CD4-positive, alpha-beta T cell treated with Interleukin-6 for 4 hours (primary cell): ENCODE data around the gene GTF3C5.
A peak's percentile ranks its signal among the peaks of the same experiment; 100 is the strongest.
"Not testable (repeated sequence)": the region's sequence is repeated elsewhere in the genome, so short reads cannot be mapped to it uniquely, and the experiment has no call there.

Experiments
- DNase-seq: peaks from one replicate; pipeline ENCODE4 v3.0.0-alpha.2; 2020; ENCODE audit warnings: mixed read lengths

The GTF3C5 gene

GRCh38 chr9:133094351-133094750 lies 63.6 kb downstream of the GTF3C5 start:
- DNase-seq, result not testable (repeated sequence)

- DNase-seq, result no peak
Measured at GRCh38 chr9:133094842-133095393, 64.1 kb downstream of the GTF3C5 start.

DNA sequence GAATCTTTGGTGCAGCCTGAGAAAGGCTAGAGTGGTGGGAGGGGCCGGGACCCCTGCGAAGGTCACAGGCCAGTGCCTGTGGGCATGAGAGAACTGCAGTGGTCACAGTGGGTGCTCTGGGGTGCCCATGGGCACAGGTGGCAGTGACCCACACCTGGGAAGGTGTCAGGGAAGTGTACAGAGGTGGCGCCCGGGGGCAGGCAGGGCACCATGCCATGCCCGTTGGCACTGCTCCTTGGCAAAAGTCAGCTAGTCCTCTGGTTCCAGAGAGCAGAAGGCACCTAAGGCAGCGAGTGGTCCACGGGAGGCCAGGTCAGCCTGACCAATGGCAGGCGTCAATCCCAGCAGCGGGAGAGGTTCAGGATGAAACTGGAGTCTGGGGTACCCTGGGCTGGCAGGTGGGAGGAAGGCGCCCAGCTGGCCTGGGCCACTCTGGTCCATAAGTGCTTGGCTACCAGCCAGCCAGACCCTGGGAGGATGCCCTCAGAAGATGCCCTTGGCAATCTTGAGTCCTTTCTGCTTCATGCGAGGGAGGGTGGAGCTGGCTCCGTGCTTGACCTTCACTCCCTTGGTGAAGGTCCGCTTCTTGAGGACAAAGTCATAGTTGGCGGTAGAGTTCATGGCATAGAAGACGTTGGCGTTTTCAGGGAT lies 67.4 kb downstream of the GTF3C5 start:
- no peak for DNase-seq

DNA sequence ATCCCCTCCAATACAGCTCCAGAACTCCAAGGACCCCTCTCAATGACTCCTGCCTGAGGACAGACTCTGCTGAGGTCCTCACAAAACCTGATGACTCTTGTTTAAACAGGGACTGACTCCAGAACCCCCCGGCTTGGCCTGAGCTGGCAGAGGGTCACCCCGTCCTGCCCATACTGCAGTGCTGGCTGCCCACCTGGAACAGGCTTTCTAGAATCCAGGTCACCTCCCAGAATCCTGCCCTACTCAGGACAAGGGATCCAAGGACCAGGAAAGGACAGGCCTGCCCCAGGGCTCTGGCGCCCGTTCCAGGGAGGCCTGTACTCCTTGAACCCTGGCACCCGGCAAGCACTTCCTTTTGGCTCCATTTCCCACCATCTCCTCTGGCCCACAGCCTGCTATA lies 68.1 kb downstream of the GTF3C5 start:
- no peak for DNase-seq

- no peak for DNase-seq
Measured at GRCh38 chr9:133099726-133100505, 69.1 kb downstream of the GTF3C5 start.

DNA sequence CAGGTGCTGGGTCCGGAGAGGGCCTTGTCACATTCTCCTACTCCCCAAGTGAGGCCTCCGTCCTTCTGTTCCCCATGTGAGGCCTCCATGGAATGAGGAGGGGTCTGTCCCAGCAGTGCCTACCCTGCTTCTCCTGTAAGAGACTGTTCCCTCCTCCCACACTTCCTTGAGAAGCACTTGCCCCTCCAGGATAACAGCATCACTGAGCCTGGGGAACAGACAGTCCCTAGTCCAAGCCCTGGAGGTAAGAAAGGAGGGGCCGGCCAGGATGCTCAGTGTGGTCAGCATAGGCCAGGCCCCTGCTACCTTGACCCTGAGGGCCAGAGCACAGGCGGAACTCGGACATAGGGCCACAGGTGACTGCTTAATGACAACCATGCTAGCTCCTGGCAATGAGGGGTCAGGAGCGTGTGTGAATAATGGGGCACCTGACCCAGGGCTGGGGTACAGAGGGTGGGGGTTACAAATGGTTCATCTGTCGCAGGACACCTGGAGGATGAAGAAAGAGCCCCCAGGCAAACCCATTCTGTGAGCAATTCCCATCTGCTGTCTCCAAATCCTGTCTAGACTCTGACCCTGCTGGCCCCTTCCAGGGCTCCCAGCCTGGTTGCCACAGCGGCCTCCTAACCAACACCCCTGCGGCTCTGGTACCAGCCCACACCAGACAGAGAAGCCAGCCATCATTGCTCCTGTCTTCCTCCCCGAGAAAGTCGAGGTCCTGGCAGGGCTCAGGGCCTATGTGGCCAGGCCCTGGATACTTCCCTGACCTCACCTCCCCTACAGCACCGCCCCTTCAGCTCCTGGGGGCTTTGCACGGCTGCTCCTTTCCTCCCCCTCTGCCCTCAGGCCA lies 69.9 kb downstream of the GTF3C5 start:
- DNase-seq, result no peak

GRCh38 chr9:133101356-133102189 lies 70.8 kb downstream of the GTF3C5 start:
- DNase-seq, result no peak

DNA sequence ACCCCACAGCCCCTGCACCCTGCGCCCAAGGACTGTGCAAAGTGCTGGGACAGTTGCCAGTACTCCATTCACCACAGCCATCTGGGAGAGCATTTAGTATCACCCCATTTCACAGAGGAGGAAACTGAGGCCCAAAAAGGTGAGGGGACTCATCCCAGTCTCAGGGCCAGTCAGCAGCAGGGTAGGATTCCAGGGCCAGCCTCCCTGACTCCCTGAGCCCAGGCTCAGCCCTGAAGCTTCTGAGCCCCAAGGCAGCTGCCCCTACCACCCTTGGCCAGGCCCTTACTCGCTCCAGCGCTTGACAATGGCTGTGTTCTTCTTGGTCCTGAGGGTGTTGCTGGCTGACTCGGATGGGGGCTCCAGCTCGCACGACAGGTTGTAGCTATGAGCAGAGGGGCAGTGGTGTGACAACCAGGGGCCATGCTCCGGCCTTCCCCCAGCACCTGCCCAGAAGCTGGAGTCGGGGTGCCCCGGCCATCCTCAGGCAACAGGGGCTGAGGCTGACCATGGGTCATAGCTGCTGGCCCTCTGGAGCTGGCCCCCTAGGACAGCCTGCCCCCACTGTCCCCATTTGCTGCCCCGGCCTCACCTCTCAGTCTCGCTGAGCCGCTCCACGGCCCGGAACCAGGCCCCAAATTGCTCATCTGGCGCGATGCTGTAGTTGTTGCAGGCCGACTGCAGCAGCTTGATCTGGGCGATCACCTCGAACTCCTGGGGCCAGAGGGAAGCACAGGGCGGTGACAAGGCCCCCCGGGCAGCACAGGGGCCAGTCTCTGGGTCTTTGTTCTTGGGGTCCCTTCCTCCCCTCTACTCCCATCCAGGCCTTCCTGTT lies 71.6 kb downstream of the GTF3C5 start:
- DNase-seq, result no peak

DNA sequence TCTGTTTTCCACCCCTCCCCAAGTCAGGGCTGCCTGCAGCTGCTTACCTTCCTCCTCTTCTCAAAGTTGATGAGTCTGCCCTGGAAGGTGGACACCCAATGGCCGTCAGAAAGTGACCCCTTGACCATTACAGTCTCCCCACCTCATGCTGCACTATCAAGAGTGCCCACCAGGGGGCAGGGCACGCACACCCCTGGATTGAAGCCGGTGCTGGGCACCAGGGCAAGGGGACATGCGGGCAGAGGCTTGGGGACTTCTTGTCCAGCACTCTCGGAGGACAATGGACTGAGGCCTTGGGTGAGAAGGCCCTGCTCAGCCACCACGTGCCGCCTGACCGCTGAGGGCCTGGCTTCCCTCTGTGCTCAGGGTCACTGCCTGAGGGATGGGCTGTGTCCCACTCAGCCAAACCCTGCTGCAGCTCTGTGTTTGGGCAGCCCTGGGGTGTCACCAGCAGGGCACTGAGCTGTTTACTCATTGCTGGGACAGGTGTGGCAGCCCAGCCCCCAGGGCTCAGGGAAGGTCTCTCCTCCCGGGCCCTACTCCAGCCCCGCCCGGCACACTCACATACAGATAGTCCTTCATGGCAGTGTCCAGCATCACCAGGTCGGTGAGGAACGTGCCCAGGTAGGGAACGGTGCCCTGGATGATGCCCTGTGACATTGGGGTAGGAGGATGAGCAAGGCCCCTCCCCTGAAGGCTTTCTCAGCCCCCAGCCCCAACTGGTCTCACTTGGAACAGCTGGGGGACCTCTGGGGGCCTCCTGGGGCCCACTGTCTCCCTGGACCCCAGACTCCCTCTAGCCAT lies 72.6 kb downstream of the GTF3C5 start:
- DNase-seq, result peak; percentile 63

- no peak for DNase-seq
Measured at GRCh38 chr9:133103987-133104505, 73.2 kb downstream of the GTF3C5 start.

- DNase-seq, result no peak
Measured at GRCh38 chr9:133104718-133105460, 74.1 kb downstream of the GTF3C5 start.

DNA sequence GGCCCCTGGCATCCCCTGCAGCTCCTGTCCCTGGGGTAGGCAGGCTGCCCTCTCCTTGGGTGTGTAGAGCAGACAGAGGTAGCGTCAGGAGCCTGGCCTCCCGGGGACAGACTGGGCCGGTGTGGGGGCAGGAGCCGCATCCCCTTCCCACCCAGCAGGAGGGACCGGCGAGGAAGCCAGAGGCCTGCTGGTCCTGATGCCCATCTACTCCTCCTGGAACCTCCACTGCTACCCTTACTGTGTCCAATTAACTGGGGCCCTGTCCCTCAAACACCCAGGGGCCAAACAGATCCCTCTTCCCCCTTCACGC lies 74.6 kb downstream of the GTF3C5 start:
- no peak for DNase-seq

DNA sequence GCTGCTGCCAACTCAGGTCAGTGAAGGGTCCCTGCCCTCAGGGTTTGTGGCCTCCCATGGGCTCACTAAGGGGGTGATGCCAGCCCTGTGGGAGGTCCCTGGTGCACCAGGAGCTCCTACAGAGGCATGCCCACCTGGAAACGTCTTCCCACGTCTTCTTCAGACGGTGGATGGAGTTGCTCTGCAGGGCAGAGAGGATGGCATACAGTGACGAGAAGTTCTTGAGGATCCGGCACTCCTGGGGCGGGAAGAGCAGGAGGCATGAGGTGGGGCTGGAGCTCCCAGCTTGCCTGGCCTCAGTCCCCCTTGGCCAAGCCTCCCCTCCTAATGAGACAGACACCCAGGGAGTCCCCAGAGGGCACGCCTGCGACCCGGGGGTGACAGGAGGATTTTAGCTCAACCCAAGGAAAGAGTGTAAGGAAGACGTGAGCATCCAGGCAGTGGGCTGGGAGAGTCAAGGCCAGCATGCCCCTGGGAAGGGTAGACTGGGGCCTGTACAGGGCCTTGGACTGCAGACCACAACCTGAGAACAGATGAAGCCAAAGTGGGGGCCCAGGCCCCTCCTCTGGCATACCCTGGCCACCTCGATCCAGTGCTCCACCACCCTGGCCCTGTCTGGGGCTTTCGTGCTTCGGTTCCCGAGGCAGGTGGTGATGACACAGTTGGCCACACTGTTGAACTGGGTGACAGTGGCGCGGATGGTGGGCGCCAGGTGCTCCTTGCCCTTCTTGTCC lies 75.9 kb downstream of the GTF3C5 start:
- DNase-seq, result no peak

- DNase-seq, result no peak
Measured at GRCh38 chr9:133107245-133107722, 76.5 kb downstream of the GTF3C5 start.
